CD4-positive, alpha-beta T cell treated with Interleukin-17A for 4 hours (primary cell): Measurements from ENCODE around the gene PMEL.
A peak's percentile ranks its signal among the peaks of the same experiment; 100 is the strongest.
"Not testable (repeated sequence)": the region's sequence is repeated elsewhere in the genome, so short reads cannot be mapped to it uniquely, and the experiment has no call there.

Experiments used
- DNase-seq: peaks from one replicate; pipeline ENCODE4 v3.0.0-alpha.2; 2020; ENCODE audit warnings: mixed read lengths

Gene PMEL

GRCh38 chr12:55965941-55966407 is at the start of gene PMEL:
TSS of gene PMEL (minus strand) at chr12:55966042. CDS start at chr12:55966011, 31 bp downstream.
- DNase-seq: no peak

- no peak for DNase-seq
Measured at GRCh38 chr12:56014205-56014604, 48.4 kb upstream of the PMEL start.

GRCh38 chr12:56013482-56013881 is 47.6 kb upstream of the PMEL start:
- DNase-seq: no peak

DNA sequence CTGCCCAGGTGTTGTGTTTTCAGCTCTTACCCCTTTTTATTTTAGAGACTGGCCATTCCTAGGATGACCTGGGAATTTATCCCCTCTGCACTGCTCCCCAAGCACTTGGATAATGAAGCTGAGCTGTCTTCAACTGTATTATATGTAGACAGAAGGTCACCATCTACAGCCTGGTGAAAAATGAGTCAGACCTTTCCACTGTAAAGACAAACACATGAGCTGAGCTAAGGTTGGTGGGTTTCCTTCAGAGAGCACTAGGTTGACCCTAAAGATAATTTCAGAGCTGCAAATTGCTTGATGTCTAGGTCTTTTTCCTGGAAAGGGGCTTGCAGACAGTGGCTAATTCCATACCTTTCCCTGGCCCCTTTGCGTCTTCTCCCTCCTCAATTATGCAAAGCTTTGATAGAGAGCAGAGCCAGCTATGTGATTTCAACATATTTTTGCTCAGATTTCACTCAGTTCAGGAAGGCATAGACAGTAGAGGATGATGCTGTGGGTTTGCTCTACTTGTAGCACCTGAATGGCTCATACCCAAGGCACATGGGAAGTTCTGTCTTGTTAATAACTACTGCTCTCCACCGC is 45.8 kb upstream of the PMEL start:
- no peak for DNase-seq

GRCh38 chr12:56010111-56010570 is 44.3 kb upstream of the PMEL start:
- no peak for DNase-seq

DNA sequence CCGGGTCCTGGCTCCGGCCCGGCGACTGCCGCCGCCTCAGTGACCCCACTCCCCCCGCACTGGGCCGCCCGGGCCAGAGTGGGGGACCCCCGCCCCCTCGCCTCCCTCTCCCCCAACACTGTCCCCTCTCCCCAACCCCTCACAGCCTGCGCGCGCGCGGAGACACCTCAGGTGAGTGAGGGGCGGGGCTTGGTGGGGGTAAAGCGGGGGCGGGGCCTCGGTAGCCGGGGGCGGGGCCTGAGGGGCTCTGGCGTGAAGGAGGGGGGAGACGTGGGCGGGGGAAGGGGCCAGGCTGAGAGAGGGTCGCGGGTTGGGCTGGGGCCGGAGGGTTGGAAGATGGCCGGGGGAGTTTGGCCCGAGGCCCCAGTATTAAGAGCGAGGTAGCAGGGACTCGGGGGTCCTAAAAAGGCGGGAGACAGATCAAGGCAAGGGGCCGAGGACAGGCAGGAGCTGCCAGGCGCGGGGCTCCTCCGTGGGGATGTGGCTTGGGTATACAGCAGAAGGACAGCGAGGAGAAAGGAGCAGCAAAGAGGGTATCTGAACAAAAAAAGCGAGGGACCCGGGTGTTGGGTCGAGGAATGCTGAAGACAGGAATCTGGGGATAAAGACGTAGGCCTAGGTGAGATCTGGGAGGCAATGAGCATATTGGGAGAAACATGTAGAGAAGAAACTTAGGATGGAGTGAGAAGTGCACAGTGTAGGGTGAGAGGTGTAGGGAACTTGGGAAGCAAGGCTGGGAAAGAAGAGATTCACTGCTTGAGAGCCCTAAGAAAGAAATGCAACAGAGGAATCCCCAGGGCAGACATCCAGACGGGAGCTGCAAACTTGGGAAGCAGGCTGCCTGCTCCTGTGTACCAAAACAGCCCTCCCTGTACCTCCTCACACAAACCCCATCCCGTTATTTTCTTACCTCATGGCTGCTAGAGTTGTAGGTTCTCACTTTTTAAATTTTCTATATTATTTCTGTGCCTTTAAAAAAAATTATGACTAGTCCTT is 42.0 kb upstream of the PMEL start:
- DNase-seq: peak; percentile 90

DNA sequence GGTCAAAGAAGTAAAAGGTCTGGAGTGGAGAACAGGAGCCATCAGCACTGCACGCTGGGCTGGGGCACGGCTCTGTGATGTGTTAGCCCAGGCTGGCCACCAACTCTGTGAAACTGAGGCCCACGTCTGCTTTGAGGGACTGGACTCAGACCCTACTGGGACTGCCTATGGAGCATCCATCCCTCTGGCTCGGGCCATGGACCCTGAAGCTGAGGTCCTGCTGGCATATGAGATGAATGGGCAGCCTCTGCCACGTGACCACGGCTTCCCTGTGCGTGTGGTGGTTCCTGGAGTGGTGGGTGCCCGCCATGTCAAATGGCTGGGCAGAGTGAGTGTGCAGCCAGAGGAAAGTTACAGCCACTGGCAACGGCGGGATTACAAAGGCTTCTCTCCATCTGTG is 38.4 kb upstream of the PMEL start:
- DNase-seq: no peak

- not testable (repeated sequence) for DNase-seq
Measured at GRCh38 chr12:56003376-56003775, 37.5 kb upstream of the PMEL start.

GRCh38 chr12:56001487-56002100 is 35.8 kb upstream of the PMEL start:
- no peak for DNase-seq

DNA sequence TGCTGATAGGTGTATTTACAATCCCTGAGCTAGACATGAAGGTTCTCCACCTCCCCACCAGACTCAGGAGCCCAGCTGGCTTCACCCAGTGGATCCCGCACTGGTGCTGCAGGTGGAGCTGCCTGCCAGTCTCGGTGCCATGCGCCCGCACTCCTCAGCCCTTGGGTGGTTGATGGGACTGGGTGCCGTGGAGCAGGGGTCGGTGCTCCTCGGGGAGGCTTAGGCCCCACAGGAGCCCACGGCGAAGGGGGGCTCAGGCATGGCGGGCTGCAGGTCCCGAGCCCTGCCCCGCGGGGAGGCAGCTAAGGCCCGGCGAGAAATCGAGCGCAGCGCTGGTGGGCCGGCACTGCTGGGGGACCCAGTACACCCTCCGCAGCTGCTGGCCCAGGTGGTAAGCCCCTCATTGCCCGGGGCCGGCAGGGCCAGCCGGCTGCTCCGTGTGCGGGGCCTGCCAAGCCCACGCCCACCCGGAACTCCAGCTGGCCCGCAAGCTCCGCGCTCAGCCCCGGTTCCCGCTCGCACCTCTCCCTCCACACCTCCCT is 34.2 kb upstream of the PMEL start:
- not testable (repeated sequence) for DNase-seq

- DNase-seq: not testable (repeated sequence)
Measured at GRCh38 chr12:55999522-55999921, 33.7 kb upstream of the PMEL start.

DNA sequence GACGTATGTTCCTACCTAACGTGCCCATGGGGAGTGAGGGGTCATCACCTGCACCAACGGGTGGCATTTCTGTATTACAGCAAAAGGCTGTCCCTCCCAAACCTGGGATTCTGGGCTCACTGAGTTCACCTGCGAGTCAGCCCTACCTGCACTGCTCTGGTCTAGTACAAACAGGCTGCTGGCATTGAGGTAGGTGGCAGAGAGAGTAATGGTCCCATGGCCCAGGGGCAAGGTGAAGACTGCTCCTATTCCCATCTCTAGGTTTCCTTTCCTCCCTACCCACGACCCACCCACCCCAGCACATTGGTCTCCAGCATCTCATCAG is 31.7 kb upstream of the PMEL start:
- peak; percentile 12 for DNase-seq

DNA sequence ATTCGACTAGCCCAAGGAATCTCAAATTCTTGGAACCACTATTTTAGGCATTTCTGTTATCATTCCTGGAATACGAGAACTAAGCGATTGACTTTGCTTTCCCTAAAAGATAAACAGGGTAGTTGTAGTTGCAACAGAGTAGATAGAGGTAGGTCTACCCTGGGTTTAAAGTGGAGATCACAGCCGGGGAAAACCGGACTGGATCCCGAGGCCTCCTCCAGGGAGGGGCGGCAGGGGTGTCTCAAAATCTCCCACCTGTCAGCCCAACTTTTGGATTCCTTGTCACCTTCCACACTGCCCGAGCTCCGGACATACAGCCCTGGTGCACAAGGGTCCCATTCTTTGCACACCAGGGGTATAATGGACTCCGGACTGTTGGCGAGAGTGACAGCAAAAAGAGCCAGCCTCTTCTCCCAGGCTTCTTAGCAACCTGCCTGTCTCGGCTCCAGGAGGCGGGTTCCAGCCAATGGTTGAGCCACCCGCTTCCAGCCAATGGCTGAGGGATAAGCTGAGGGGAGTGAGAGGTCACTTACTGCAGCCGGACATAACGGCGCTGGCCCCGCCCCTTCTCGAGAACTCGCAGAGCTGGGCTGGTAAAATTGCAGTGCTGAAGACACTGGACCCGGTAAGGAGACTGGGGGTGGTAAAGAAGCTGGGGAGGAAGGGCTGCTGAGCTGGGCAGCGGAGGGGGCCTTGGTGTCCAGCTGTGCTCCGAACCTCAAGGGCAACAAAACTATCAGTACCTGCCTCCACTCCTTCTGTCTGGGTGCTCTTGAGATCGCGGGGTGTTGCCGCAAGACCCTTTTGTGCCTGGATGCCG is 31.1 kb upstream of the PMEL start, which contains the start of gene SUOX:
Gene SUOX (plus strand): TSS at position 562 of the 820 bp plus-strand sequence. CDS start 4,946 bp downstream, outside the sequence.
- DNase-seq: peak; percentile 33

- DNase-seq: peak; percentile 76
Measured at GRCh38 chr12:55996201-55996714, 30.4 kb upstream of the PMEL start.

DNA sequence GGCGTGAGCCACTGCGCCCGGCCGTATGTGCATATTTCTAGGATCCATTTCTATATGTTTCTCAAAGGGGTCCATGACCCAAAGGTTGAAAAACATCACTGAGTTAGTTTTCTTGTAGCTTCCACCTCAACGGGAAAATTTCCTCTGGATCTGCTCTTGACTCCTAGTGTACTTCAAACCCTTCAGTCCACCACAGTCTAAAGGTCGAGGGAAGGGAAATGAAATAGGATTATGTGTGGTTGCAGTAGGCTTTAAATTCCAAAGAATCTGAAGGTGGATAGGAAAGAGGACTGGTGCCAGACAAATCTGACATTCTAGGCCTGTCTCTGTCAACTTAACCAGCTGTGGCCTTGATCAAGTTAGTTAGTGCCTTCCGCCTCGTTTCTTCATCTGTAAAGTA is 29.5 kb upstream of the PMEL start:
- no peak for DNase-seq

- DNase-seq: no peak
Measured at GRCh38 chr12:55993230-55993853, 27.5 kb upstream of the PMEL start.

DNA sequence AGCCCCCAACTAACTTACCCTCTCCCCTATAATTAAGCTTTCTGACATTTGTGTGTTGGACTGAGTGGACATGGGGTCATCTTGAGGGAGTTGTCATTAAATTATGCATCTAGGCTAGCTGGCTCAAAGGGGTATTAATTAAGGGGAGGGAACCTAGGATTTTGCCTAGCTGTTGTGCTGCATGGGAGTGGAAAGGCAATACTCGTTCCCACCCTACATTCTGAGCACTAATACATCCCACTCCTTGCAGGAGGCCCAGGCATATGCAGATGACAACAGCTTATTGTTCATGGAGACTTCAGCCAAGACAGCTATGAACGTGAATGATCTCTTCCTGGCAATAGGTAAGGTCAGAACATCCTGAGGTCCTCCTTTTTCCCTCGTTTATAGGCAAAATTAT is 25.3 kb upstream of the PMEL start:
- no peak for DNase-seq

- DNase-seq: not testable (repeated sequence)
Measured at GRCh38 chr12:55985976-55986375, 20.1 kb upstream of the PMEL start.

- DNase-seq: no peak
Measured at GRCh38 chr12:55985341-55985740, 19.5 kb upstream of the PMEL start.

DNA sequence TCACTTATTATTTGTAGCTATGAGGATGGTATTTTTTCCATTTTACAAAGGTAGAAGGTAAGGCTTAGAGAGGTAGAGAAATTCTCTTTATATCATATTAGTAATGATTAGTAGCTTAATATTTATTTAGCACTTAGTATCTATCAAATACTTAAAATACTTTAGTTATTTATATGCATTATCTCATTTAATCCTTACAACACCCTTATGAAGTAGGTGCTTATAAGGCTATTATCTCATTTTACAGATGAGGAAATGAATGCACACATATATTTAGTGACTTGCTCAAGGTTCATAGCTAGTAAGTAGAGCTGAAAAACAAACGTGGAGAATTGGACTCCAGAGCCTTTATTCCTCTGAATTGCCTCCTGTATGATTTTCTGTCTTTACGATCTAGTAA is 19.0 kb upstream of the PMEL start:
- no peak for DNase-seq

- DNase-seq: no peak
Measured at GRCh38 chr12:55983232-55983842, 17.5 kb upstream of the PMEL start.
